H9 (cell line): ENCODE results near the gene ARMC10. TPM values are rescaled to one million over a fixed set of nuclear protein-coding genes. Genes with fewer than 3 reads are reported as not detected.

Source experiments
- DNase-seq: peaks from one replicate; pipeline ENCODE4 v3.0.0-alpha.2; 2017
- H2AFZ ChIP-seq: one replicate; pipeline ENCODE4 v1.6.1; 2013; ENCODE audit warnings: mild to moderate bottlenecking, low read length, control low read depth, moderate library complexity
- H2AK5ac ChIP-seq: 2 replicates; pipeline ENCODE4 v1.6.1; 2013; ENCODE audit warnings: low read length, control low read depth, mixed read lengths; ENCODE audit not compliant: insufficient read length
- H2BK120ac ChIP-seq: one replicate; pipeline ENCODE4 v1.6.1; 2013; ENCODE audit warnings: low read depth, mild to moderate bottlenecking, low read length, control low read depth, inconsistent platforms; ENCODE audit not compliant: poor library complexity, severe bottlenecking
- H2BK12ac ChIP-seq: 2 replicates; pipeline ENCODE4 v1.6.1; 2013; ENCODE audit warnings: low read length, control low read depth, mixed read lengths, low read depth; ENCODE audit not compliant: insufficient read length
- H2BK15ac ChIP-seq: 2 replicates; pipeline ENCODE4 v1.6.1; 2013; ENCODE audit warnings: low read depth, low read length, control low read depth
- H2BK20ac ChIP-seq: one replicate; pipeline ENCODE4 v1.6.1; 2013; ENCODE audit warnings: low read depth, mild to moderate bottlenecking, low read length, control low read depth, inconsistent platforms; ENCODE audit not compliant: poor library complexity, severe bottlenecking
- H2BK5ac ChIP-seq: 2 replicates; pipeline ENCODE4 v1.6.1; 2013; ENCODE audit warnings: low read length, control low read depth, mixed read lengths; ENCODE audit not compliant: insufficient read length
- H3K14ac ChIP-seq: 2 replicates; pipeline ENCODE4 v1.6.1; 2013; ENCODE audit warnings: low read length, control low read depth; ENCODE audit not compliant: insufficient read depth
- H3K18ac ChIP-seq: 2 replicates; pipeline ENCODE4 v1.6.1; 2013; ENCODE audit warnings: low read depth, mild to moderate bottlenecking, mixed read lengths, low read length, control low read depth; ENCODE audit not compliant: insufficient read length
- H3K23ac ChIP-seq: 2 replicates; pipeline ENCODE4 v1.6.1; 2013; ENCODE audit warnings: low read length, control low read depth, mixed read lengths, low read depth; ENCODE audit not compliant: insufficient read length
- H3K23me2 ChIP-seq: 2 replicates; pipeline ENCODE4 v1.6.1; 2013; ENCODE audit warnings: low read depth, mild to moderate bottlenecking, mixed read lengths, low read length, control low read depth; ENCODE audit not compliant: insufficient read length, poor library complexity, severe bottlenecking
- H3K27ac ChIP-seq: 2 replicates; pipeline ENCODE4 v1.5.1; 2013; ENCODE audit warnings: low read length, control low read depth, mixed read lengths, low read depth; ENCODE audit not compliant: insufficient read length
- H3K27me3 ChIP-seq: 2 replicates; pipeline ENCODE4 v1.6.1; 2013; ENCODE audit warnings: low read length, control low read depth, inconsistent platforms; ENCODE audit not compliant: insufficient read depth
- H3K4ac ChIP-seq: 2 replicates; pipeline ENCODE4 v1.6.1; 2013; ENCODE audit warnings: low read depth, mild to moderate bottlenecking, control low read depth, inconsistent platforms, low read length, moderate library complexity
- H3K4me1 ChIP-seq: 2 replicates; pipeline ENCODE4 v1.6.1; 2013; ENCODE audit warnings: low read length, control low read depth, inconsistent platforms; ENCODE audit not compliant: insufficient read depth
- H3K4me2 ChIP-seq: 2 replicates; pipeline ENCODE4 v1.6.1; 2013; ENCODE audit warnings: low read length, control low read depth, mixed read lengths; ENCODE audit not compliant: insufficient read length, insufficient read depth
- H3K56ac ChIP-seq: 2 replicates; pipeline ENCODE4 v1.6.1; 2013; ENCODE audit warnings: low read depth, mild to moderate bottlenecking, mixed read lengths, low read length, control low read depth; ENCODE audit not compliant: insufficient read length
- H3K79me1 ChIP-seq: 2 replicates; pipeline ENCODE4 v1.6.1; 2013; ENCODE audit warnings: low read depth, mild to moderate bottlenecking, moderate library complexity, low read length, control low read depth, inconsistent platforms; ENCODE audit not compliant: insufficient read depth, poor library complexity, severe bottlenecking
- H3K79me2 ChIP-seq: 2 replicates; pipeline ENCODE4 v1.6.1; 2013; ENCODE audit warnings: low read length, control low read depth, inconsistent platforms; ENCODE audit not compliant: insufficient read depth
- H3K9ac ChIP-seq: 2 replicates; pipeline ENCODE4 v1.6.1; 2013; ENCODE audit warnings: low read length, control low read depth, mixed read lengths; ENCODE audit not compliant: insufficient read length; ENCODE audit errors: extremely low read depth
- H3K9me3 ChIP-seq: one replicate; pipeline ENCODE4 v1.6.1; 2013; ENCODE audit warnings: low read depth, low read length, inconsistent platforms; ENCODE audit not compliant: control insufficient read depth
- H3T11ph ChIP-seq: one replicate; pipeline ENCODE4 v1.6.1; 2013; ENCODE audit warnings: mild to moderate bottlenecking, low read length, control low read depth, inconsistent platforms
- H4K20me1 ChIP-seq: one replicate; pipeline ENCODE4 v1.6.1; 2013; ENCODE audit not compliant: control insufficient read depth, insufficient read length, insufficient read depth
- H4K5ac ChIP-seq: 2 replicates; pipeline ENCODE4 v1.6.1; 2013; ENCODE audit warnings: low read depth, mild to moderate bottlenecking, mixed read lengths, low read length, control low read depth; ENCODE audit not compliant: insufficient read length
- H4K8ac ChIP-seq: replicated peaks from 2 replicates; pipeline ENCODE4 v1.6.1; 2013; ENCODE audit warnings: low read length, control low read depth, mixed read lengths, low read depth; ENCODE audit not compliant: insufficient read length
- H4K91ac ChIP-seq: 2 replicates; pipeline ENCODE4 v1.6.1; 2013; ENCODE audit warnings: low read depth, mild to moderate bottlenecking, moderate library complexity, mixed read lengths, low read length, control low read depth; ENCODE audit not compliant: insufficient read length
- H3K27ac Mint-ChIP-seq, 3 experiments: 2 replicates in 2 of 3; 3 replicates in 1 of 3; pipeline ENCODE4 v1.8.0; 2020 to 2021; ENCODE audit warnings: mixed read lengths in 3 of 3, mild to moderate bottlenecking in 1 of 3, moderate library complexity in 1 of 3
- H3K27me3 Mint-ChIP-seq: 2 replicates; pipeline ENCODE4 v1.8.0; 2021; ENCODE audit warnings: low read depth, mild to moderate bottlenecking, moderate library complexity, mixed read lengths
- H3K36me3 Mint-ChIP-seq, 3 experiments: 2 replicates in 2 of 3; 3 replicates in 1 of 3; pipeline ENCODE4 v1.8.0; 2020 to 2021; ENCODE audit warnings: low read depth in 3 of 3, mixed read lengths in 3 of 3; ENCODE audit not compliant: insufficient read depth in 1 of 3
- H3K4me1 Mint-ChIP-seq, 2 experiments: 2 replicates each; pipeline ENCODE4 v1.8.0; 2020; ENCODE audit warnings: mixed read lengths in 2 of 2
- H3K4me3 Mint-ChIP-seq, 2 experiments: 2 replicates in 1 of 2; 3 replicates in 1 of 2; pipeline ENCODE4 v1.8.0; 2020 to 2021; ENCODE audit warnings: mild to moderate bottlenecking in 2 of 2, mixed read lengths in 2 of 2, moderate library complexity in 1 of 2
- H3K9me3 Mint-ChIP-seq, 2 experiments: 2 replicates in 1 of 2; 3 replicates in 1 of 2; pipeline ENCODE4 v1.8.0; 2020; ENCODE audit warnings: mild to moderate bottlenecking in 2 of 2, mixed read lengths in 2 of 2, moderate library complexity in 1 of 2
- CTCF ChIP-seq: fragments of 200-600 bp; sonication (generic); conservative IDR thresholded peaks from 3 replicates; pipeline ENCODE4 v1.8.0; 2021; ENCODE audit warnings: antibody characterized with exemption, mild to moderate bottlenecking
- WGBS: extraction: QIAGEN DNeasy Blood & Tissue Kit; methylation state at CpG from one replicate; pipeline ENCODE4 v1.1.7; 2013; ENCODE audit warnings: missing lambda C conversion rate, low lambda C conversion rate, mixed read lengths; ENCODE audit not compliant: insufficient read length; ENCODE audit errors: extremely low coverage; 5-methylcytosine and 5-hydroxymethylcytosine counted together
- total RNA-seq: library from RNA; stranded (reverse); gene quantifications from 2 replicates; pipeline ENCODE4 v1.2.1, GENCODE V29; 2021

Gene ARMC10
- total RNA-seq, 1 experiment from 2014 or later = 46.8 TPM

GRCh38 chr7:103142494-103142893 is 67.6 kb downstream of the ARMC10 start:
- H3K4me2 ChIP-seq = no peak overlapping the region
- no peak for DNase-seq
- no peak overlapping the region for H2BK15ac ChIP-seq
- H3K18ac ChIP-seq = no peak overlapping the region
- H2AK5ac ChIP-seq = no peak overlapping the region
- no peaks in the 10 kb centered on the region for H4K20me1 ChIP-seq
- no peak overlapping the region for H4K8ac ChIP-seq
- H2BK120ac ChIP-seq = no peak overlapping the region
- no peak overlapping the region for H2BK20ac ChIP-seq
- no peak overlapping the region for H3K4me3 Mint-ChIP-seq
- H4K91ac ChIP-seq = no peak overlapping the region
- H3K27ac Mint-ChIP-seq = peak overlapping the region in 1 of 3 experiments; percentile 24; a peak in 1 of 7 replicates
- no peak for TF ChIP-seq CTCF
- H3K14ac ChIP-seq = no peak overlapping the region
- WGBS = no CpG with 5 or more reads among the region's 1 CpG
- peaks cover 24 to 26% of the 10 kb centered on the region in 2 experiments for H3K4me1 Mint-ChIP-seq
- no peaks in the 10 kb centered on the region for H3K79me1 ChIP-seq
- H3K9ac ChIP-seq = no peak overlapping the region
- H3K23me2 ChIP-seq = no peaks in the 10 kb centered on the region
- no peak overlapping the region for H3K23ac ChIP-seq
- H3K56ac ChIP-seq = no peak overlapping the region
- H3K9me3 ChIP-seq = no peaks in the 10 kb centered on the region
- no peaks in the 10 kb centered on the region; the same call in 1 of the 2 replicates for H3K4me1 ChIP-seq
- H3K9me3 Mint-ChIP-seq = no peaks in the 10 kb centered on the region
- H3K4ac ChIP-seq = no peak overlapping the region
- H3K36me3 Mint-ChIP-seq = peaks cover 6 to 9% (median 7%) of the 10 kb centered on the region in 3 experiments; a peak in 6 of 7 replicates
- no peaks in the 10 kb centered on the region for H3K27me3 Mint-ChIP-seq
- no peak overlapping the region for H2BK5ac ChIP-seq
- H2BK12ac ChIP-seq = no peak overlapping the region
- H4K5ac ChIP-seq = no peak overlapping the region
- H3K27ac ChIP-seq = no peak overlapping the region
- no peak overlapping the region for H3T11ph ChIP-seq
- H3K27me3 ChIP-seq = no peaks in the 10 kb centered on the region
- no peak overlapping the region for H2AFZ ChIP-seq
- H3K79me2 ChIP-seq = peaks cover 6% of the 10 kb centered on the region; the same call in 1 of the 2 replicates
